AG09309 (cell line): ENCODE measurements around the gene REXO1.

Experiments used
- DNase-seq: peaks from one replicate; pipeline ENCODE4 v3.0.0-alpha.2; 2010; ENCODE audit warnings: low read depth
- H3K4me3 ChIP-seq: 2 replicates; pipeline ENCODE4 v1.5.1; 2011; ENCODE audit warnings: mild to moderate bottlenecking, low read depth, low read length, moderate library complexity; ENCODE audit not compliant: control insufficient read depth
- CTCF ChIP-seq: IDR thresholded peaks from 2 replicates; pipeline ENCODE4 v1.5.1; 2011; ENCODE audit warnings: mild to moderate bottlenecking, low read depth, low read length, inconsistent platforms; ENCODE audit not compliant: insufficient read depth, control insufficient read depth; ENCODE audit errors: missing control alignments

REXO1 gene

GRCh38 chr19:1780272-1780958 is 67.9 kb downstream of the REXO1 start:
- H3K4me3 ChIP-seq, result no peak overlapping the region
- no peak for DNase-seq
- TF ChIP-seq CTCF, result no peak

DNA sequence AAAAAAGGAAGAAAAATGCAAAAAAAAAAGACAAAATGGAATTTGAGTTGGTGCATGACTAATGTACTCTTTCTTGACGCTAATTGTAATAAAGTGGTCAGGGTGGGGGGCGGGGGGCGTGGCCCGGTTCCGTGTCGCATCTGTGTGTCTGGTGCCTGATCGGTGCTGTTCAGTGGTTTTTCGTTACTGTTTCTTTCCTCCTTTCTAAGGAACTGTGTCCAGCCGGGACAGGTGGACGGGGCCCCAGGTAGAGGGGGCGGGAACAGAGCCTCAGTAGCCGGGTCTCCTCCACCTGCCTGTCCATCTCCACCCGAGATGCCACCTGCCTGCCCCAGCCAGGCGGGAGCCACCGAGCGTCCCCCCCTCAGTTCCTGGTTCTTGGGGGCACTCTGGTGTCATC is 68.7 kb downstream of the REXO1 start:
- no peak overlapping the region for H3K4me3 ChIP-seq
- no peak for TF ChIP-seq CTCF
- DNase-seq, result no peak

- TF ChIP-seq CTCF, result no peak
- DNase-seq, result no peak
- H3K4me3 ChIP-seq, result no peak overlapping the region
Measured at GRCh38 chr19:1777149-1777548, 71.1 kb downstream of the REXO1 start.

DNA sequence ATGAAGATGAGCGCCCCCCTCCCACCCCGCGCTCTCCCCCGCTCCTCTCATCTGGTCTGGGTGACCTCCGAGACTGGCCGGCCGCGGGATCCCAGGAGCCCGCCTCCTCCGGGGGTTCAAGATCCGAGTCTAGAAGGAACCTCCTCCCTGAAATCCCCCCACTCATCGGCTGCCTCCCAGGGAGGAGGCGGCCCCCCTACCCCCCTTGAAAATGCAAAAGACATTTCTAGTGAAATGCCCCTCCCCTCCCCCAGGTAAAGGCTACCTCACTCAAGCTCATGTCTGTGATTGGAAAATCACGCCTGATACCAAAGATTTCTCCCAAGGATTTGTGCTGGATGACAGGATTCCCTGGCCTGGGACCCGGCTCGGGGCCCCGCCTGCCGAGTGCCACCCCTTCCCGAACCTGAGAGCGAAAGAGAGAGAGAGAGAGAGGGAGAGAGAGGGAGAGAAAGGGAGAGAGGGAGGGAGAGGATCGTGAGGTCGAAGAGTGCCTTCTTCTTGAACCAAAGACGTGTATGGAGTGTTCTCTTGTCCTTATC is 71.6 kb downstream of the REXO1 start:
- DNase-seq, result no peak
- TF ChIP-seq CTCF, result no peak

GRCh38 chr19:1775951-1776605 is 72.2 kb downstream of the REXO1 start:
- DNase-seq, result no peak
- TF ChIP-seq CTCF, result no peak
- H3K4me3 ChIP-seq, result no peak overlapping the region

More for the DNA sequence above, 71.6 kb downstream of the REXO1 start:
- H3K4me3 ChIP-seq, result no peak overlapping the region

DNA sequence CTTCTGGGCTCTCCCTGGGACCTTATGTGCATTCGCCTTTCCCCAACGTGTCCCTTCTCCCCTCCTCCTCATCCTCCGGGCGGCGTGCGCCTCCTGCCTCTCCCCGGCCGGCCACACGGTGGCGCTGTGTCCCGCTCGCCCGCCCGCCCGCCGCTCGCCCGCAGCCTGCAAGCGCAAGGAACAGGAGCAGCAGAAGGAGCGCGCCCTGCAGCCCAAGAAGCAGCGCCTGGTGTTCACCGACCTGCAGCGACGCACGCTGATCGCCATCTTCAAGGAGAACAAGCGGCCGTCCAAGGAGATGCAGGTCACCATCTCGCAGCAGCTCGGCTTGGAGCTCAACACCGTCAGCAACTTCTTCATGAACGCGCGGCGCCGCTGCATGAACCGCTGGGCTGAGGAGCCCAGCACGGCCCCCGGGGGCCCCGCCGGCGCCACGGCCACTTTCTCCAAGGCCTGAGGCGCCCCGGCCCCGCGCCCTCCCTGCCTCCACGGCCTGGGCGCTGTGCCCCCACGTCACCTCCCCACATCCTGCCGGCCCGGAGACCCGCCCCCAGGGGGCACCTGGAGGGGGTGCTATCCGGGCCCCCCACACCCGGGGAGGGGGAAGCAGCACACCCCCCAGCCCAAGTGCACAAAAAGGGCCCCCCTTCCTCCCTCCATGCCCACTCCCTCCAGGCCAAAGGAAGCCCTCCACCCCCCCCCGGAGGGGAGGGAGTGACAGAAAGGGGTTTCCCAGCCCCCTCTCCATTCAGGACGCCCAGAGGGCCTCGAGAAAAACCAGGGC is 73.1 kb downstream of the REXO1 start:
- DNase-seq, result no peak
- H3K4me3 ChIP-seq, result no peak overlapping the region
- TF ChIP-seq CTCF, result peak; percentile 26
